GM15510 (cell line): ENCODE results near the gene ING4.

Source experiments
- POLR2A ChIP-seq: IDR thresholded peaks from 3 replicates; pipeline ENCODE4 v1.6.1; 2011; ENCODE audit warnings: borderline replicate concordance; ENCODE audit not compliant: insufficient read length; ENCODE audit errors: extremely low read depth

Gene ING4

GRCh38 chr12:6631549-6631961 lies 31.4 kb downstream of the ING4 start:
- TF ChIP-seq POLR2A, result peak; percentile 26

DNA sequence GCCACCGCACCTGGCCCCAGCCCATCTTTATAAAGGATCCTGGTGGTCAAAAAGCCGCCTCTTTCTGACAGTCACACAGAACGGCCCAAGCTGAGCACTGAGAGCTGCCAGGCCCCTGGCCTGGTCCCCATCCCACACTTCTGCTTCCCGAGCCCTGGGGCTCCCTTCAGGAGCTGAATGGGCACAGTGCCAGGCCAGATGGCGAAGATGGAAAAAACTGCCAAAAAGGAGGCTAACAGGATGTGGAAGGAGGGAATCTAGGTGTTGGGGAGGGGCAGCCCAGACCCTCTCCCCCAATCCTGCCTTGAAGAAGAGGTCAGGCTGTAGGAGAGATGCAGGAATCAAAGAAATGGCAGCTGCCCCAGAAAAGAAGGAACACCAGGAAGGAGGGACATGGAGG lies 32.2 kb downstream of the ING4 start:
- no peak for TF ChIP-seq POLR2A

- no peak for TF ChIP-seq POLR2A
These were observed 35.3 kb downstream of the ING4 start for GRCh38 chr12:6627616-6628015.

- TF ChIP-seq POLR2A, result no peak
These were observed 36.1 kb downstream of the ING4 start for GRCh38 chr12:6626654-6627283.

DNA sequence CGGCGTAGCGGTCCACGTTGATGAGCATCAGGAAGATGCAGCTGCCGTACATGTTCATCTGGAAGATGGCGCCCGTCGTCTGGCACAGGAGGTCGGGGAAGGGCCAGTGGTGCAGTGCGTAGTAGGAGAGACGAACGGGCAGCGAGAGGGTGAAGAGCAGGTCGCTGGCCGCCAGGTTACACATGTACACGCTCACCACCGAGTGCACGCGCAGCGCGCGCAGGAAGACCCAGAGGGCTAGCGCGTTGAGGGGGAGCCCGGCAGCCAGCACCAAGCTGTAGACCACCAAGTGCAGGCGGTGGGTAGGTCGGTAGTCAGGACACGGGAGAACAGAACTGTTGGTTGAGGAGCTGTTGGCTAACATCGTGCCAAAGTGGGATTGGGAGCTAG lies 42.0 kb downstream of the ING4 start:
- TF ChIP-seq POLR2A, result no peak

GRCh38 chr12:6620137-6620884 lies 42.6 kb downstream of the ING4 start:
- TF ChIP-seq POLR2A, result no peak

DNA sequence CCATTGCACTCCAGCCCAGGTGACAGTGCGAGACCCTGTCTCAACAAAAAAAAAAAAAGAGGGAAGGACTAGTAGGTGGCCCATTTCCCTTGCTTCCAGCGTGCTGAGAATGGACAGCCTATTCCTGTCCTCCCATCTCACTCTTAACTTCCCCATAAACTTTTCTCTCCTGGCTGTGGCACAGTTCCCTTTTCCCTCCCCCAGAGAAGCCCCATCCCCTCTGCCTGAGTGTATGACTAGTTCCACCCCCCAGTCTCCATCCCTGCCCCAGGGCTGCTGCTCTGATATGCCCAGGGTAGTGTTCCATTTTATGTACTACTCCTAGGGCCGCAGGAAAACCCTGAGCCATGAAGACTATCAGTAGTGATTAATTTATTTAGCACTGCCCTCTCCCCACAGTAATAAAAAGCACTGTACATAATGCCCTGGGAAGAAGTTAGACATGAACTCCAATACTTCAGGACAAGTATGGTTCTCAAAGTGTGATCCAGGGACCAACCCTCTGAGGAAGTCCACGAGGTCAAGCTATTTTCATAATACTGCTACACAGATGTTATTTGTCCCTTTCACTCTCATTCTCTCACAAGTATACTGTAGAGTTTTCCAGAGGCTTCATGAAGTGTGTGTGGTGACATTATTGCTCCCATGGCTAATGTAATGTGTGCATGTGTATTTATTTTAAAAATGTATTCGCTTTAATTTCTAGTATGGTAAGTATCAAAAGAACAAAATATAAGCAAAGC lies 44.3 kb downstream of the ING4 start:
- no peak for TF ChIP-seq POLR2A

- TF ChIP-seq POLR2A, result no peak
These were observed 47.1 kb downstream of the ING4 start for GRCh38 chr12:6615802-6616201.

GRCh38 chr12:6614513-6615172 lies 48.3 kb downstream of the ING4 start:
- TF ChIP-seq POLR2A, result no peak

- no peak for TF ChIP-seq POLR2A
These were observed 49.0 kb downstream of the ING4 start for GRCh38 chr12:6613776-6614512.

DNA sequence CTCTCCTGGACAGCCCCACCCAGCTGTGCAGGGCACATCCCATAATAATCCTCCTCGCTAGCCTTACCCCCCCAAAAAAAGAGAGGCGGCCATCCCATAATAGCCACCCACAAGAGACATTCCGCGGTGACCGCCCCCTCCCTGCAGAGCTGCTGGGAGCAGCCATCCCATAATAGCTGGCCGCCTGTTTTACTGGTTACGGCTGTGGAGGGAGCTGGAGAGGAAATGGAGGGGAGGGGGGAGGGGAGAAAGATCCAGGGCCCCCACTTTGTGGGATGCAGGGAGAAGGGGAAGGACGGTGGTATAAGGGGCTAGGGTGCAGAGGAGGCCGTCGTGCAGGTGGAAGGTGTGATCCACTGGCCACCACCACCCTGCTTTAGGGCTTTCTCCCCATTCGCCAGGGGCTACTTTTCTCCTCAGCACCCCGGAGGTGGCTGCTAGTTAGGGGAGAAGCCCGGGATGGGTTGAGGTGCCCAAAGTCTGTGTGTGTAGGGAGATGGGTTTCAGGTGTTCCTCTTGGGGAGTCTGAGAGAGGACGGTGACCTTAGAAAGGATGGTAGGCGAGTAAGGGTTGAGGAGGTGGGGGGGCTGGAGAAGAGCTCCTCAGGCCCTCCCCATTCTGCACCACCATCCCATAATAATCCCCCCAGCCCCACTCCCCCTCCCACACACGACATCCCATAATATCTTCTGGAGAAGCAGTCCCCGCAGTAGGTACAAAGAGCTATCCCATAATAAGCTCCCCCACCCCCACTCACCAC lies 49.7 kb downstream of the ING4 start:
- TF ChIP-seq POLR2A, result no peak

GRCh38 chr12:6612652-6613014 lies 50.3 kb downstream of the ING4 start:
- no peak for TF ChIP-seq POLR2A

DNA sequence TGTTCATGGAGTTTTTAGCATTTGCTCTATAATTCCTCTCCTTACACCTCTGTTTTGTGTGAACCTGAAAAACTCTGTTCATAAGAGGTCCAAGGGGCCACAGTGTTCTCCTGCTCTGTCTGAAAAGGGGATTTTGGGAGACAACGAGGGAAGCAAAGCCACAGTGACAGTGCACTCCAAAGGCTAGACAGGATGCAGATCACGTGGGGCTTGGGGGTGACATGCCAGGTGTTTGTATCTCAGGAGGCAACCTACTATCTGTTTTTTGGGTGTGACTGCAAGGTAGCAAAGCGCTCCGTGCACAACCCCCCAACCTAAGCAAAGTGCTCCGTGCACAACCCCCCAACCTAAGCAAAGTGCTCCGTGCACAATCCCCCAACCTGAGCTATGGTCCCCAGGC lies 50.7 kb downstream of the ING4 start:
- no peak for TF ChIP-seq POLR2A

GRCh38 chr12:6608592-6609281 lies 54.2 kb downstream of the ING4 start:
- TF ChIP-seq POLR2A, result no peak
